Osteocyte (in vitro differentiated cells): ENCODE measurements around the gene RAB2B. TPM values are rescaled to one million over a fixed set of nuclear protein-coding genes. Genes with fewer than 3 reads are reported as not detected.

Experiments
- DNase-seq: peaks from one replicate; pipeline ENCODE4 v3.0.0; 2021; ENCODE audit warnings: mixed read lengths; ENCODE audit not compliant: unreplicated experiment; ENCODE audit errors: extremely low spot score
- H3K27ac Mint-ChIP-seq: one replicate; pipeline ENCODE4 v1.8.0; 2021; ENCODE audit warnings: mild to moderate bottlenecking, mixed read lengths; ENCODE audit not compliant: unreplicated experiment
- H3K27me3 Mint-ChIP-seq: one replicate; pipeline ENCODE4 v1.8.0; 2021; ENCODE audit warnings: mixed read lengths; ENCODE audit not compliant: unreplicated experiment
- H3K36me3 Mint-ChIP-seq: one replicate; pipeline ENCODE4 v1.8.0; 2021; ENCODE audit warnings: mixed read lengths; ENCODE audit not compliant: unreplicated experiment
- H3K4me1 Mint-ChIP-seq: one replicate; pipeline ENCODE4 v1.8.0; 2021; ENCODE audit warnings: mixed read lengths; ENCODE audit not compliant: unreplicated experiment
- H3K4me3 Mint-ChIP-seq: one replicate; pipeline ENCODE4 v1.8.0; 2021; ENCODE audit warnings: mild to moderate bottlenecking, moderate library complexity, mixed read lengths; ENCODE audit not compliant: unreplicated experiment
- H3K9me3 Mint-ChIP-seq: one replicate; pipeline ENCODE4 v1.8.0; 2021; ENCODE audit warnings: mixed read lengths; ENCODE audit not compliant: unreplicated experiment
- CTCF ChIP-seq: fragments of 200-600 bp; sonication (generic); IDR thresholded peaks from 2 replicates; pipeline ENCODE4 v1.5.0; 2021; ENCODE audit warnings: antibody characterized with exemption, mild to moderate bottlenecking, moderate library complexity
- total RNA-seq: library from RNA; stranded (reverse); gene quantifications from 2 replicates; pipeline ENCODE4 v1.2.1, GENCODE V29; 2021

The RAB2B gene
- total RNA-seq, 1 donor from 2014 or later, result 38.7 TPM

- H3K27me3 Mint-ChIP-seq, result no peaks in the 10 kb centered on the region
- H3K4me3 Mint-ChIP-seq, result no peak overlapping the region
- DNase-seq, result no peak
- no peak for TF ChIP-seq CTCF
- no peaks in the 10 kb centered on the region for H3K4me1 Mint-ChIP-seq
- H3K9me3 Mint-ChIP-seq, result no peaks in the 10 kb centered on the region
- peaks cover 45% of the 10 kb centered on the region for H3K36me3 Mint-ChIP-seq
- no peak overlapping the region for H3K27ac Mint-ChIP-seq
These were observed 50.1 kb downstream of the RAB2B start for GRCh38 chr14:21426692-21427091.

GRCh38 chr14:21419528-21419927, 57.2 kb downstream of the RAB2B start:
- peaks cover 44% of the 10 kb centered on the region for H3K36me3 Mint-ChIP-seq
- TF ChIP-seq CTCF, result no peak
- no peaks in the 10 kb centered on the region for H3K27me3 Mint-ChIP-seq
- H3K4me3 Mint-ChIP-seq, result no peak overlapping the region
- no peak for DNase-seq
- H3K27ac Mint-ChIP-seq, result no peak overlapping the region
- H3K4me1 Mint-ChIP-seq, result no peaks in the 10 kb centered on the region
- no peaks in the 10 kb centered on the region for H3K9me3 Mint-ChIP-seq

DNA sequence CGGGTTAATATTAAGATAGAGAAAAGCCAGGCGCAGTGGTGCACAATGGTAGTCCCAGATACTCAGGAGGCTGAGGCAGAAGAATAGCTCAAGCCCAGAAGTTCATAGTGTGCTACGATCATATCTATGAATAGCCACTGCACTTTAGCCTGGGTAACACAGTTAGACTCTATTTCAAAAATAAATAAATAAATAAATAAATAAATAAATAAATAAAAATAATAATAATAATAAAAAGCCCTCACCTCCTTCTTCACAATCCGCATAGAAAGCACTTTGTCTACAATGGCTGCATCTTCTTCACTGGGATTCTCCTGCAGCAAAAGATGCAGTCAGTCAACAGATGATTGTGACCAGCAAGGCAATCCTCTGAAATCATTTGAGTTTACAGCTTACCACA, 61.4 kb downstream of the RAB2B start:
- Mint-ChIP-seq H3K36me3 (peaks cover 54% of the 10 kb centered on the region), H3K4me3 (no peak overlapping the region), H3K27me3 (no peaks in the 10 kb centered on the region), H3K27ac (no peak overlapping the region), H3K9me3 (no peaks in the 10 kb centered on the region), H3K4me1 (no peaks in the 10 kb centered on the region)
- DNase-seq, result no peak
- TF ChIP-seq CTCF, result no peak

- DNase-seq, result no peak
- Mint-ChIP-seq H3K4me3 (no peak overlapping the region), H3K27me3 (no peaks in the 10 kb centered on the region), H3K36me3 (peaks cover 60% of the 10 kb centered on the region), H3K27ac (no peak overlapping the region), H3K4me1 (no peaks in the 10 kb centered on the region), H3K9me3 (no peaks in the 10 kb centered on the region)
- TF ChIP-seq CTCF, result no peak
These were observed 62.6 kb downstream of the RAB2B start for GRCh38 chr14:21414137-21414631.

Other genes starting within 250 kb of the RAB2B start
- gene HNRNPC, start 207.5 kb downstream of the RAB2B start, total RNA-seq, result 424 and 430 TPM in 2 replicates
- not detected in 2 replicates for gene RPGRIP1, start 196.9 kb downstream of the RAB2B start, total RNA-seq
- gene SUPT16H, start 92.9 kb downstream of the RAB2B start, total RNA-seq, result 82.5 and 85.6 TPM in 2 replicates
- 86.0 and 99.0 TPM in 2 replicates for gene CHD8, start 20.8 kb downstream of the RAB2B start, total RNA-seq
- 78.8 and 80.9 TPM in 2 replicates for gene TOX4, start 236 bp upstream of the RAB2B start, total RNA-seq
- gene METTL3, start 34.4 kb upstream of the RAB2B start, total RNA-seq, result 42.9 and 43.9 TPM in 2 replicates
- gene SALL2, start 49.4 kb upstream of the RAB2B start, total RNA-seq, result 22.7 and 28.1 TPM in 2 replicates
- not detected in 2 replicates for gene OR10G3, start 103.1 kb upstream of the RAB2B start, total RNA-seq
- not detected in 2 replicates for gene OR10G2, start 158.0 kb upstream of the RAB2B start, total RNA-seq
- gene OR4E2, start 176.9 kb upstream of the RAB2B start, total RNA-seq, result not detected in 2 replicates
- not detected in 2 replicates for gene OR4E1, start 196.9 kb upstream of the RAB2B start, total RNA-seq